H1 (cell line): ENCODE results near the gene RLN1. TPM values are rescaled to one million over a fixed set of nuclear protein-coding genes. Genes with fewer than 3 reads are reported as not detected.

Experiments
- BRCA1 ChIP-seq: IDR thresholded peaks from 2 replicates; pipeline ENCODE4 v1.6.1; 2012; ENCODE audit warnings: low read depth, low read length, improper control_type of control experiment
- CTBP2 ChIP-seq: IDR thresholded peaks from 2 replicates; pipeline ENCODE4 v1.7.0; 2011; ENCODE audit warnings: borderline replicate concordance, mild to moderate bottlenecking, moderate library complexity, mixed read lengths, low read length; ENCODE audit not compliant: insufficient read depth, insufficient read length
- USF2 ChIP-seq: IDR thresholded peaks from 2 replicates; pipeline ENCODE4 v1.6.1; 2011; ENCODE audit warnings: low read length, improper control_type of control experiment
- polyA plus RNA-seq, 7 experiments: library from polyadenylated mRNA; depleted of rRNA in 3 of 7; stranded (reverse) in 5 of 7; unstranded in 2 of 7; fragments of >200 nt in 5 of 7; fragments of 200-250 nt in 2 of 7; gene quantifications; 1 replicate in 5 of 7; 2 replicates in 1 of 7; 4 replicates in 1 of 7; pipeline versions ENCODE4 v1.2.1 to v1.2.3, GENCODE V29; 2011 to 2013; ENCODE audit warnings: missing spikeins in 2 of 7, mixed read lengths in 2 of 7
- total RNA-seq: library from RNA; stranded (reverse); fragmentation: NEBNext Ultra II Directional; extraction: Animal tissue kit (Norgen Biotek cat#: 25700); gene quantifications from 2 replicates; pipeline ENCODE4 v1.2.1, GENCODE V29; 2021

RLN1 gene
- total and polyA plus RNA-seq, 2 of the 8 experiments (the other 6 are each of a cell fraction or from before 2014, with no cell fraction given): 0.51 to 0.80 TPM

DNA sequence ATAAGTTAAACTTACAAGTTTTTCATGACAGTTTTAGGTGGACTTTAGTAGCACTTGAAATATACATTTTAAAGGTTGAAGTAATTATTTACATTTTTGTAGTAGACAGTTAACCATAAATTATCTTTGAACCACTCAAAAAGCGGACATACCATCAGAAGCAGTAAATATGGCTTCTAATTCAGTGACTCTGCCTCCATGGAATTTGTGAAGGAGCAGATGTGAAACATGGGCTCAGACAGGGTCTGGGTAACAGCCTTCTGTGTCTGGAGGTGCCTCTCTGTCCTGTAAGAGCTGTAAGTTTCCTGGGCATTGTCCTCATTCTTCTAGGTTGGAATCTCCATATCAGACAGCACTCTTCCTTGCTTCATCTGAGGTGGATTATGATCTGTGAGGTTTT is 47.5 kb downstream of the RLN1 start (continued):
- TF ChIP-seq BRCA1 (no peak), USF2 (no peak), CTBP2 (no peak)
